Activated effector memory CD4-positive, alpha-beta T cell treated with anti-CD3 and anti-CD28 coated beads, Interleukin-2, amount 50 U/mL, for 16 hours (primary cell): ENCODE measurements around the gene UCK2.

Experiments
- DNase-seq: peaks from one replicate; pipeline ENCODE4 v3.0.0-alpha.2; 2020

UCK2 gene

GRCh38 chr1:165834881-165835280, 7.5 kb downstream of the UCK2 start:
- DNase-seq: no peak

- DNase-seq: no peak
These were observed 9.5 kb downstream of the UCK2 start for GRCh38 chr1:165836664-165837482.

- DNase-seq: no peak
These were observed 10.5 kb downstream of the UCK2 start for GRCh38 chr1:165837838-165838364.

GRCh38 chr1:165840423-165840822, 13.0 kb downstream of the UCK2 start:
- DNase-seq: no peak

- no peak for DNase-seq
These were observed 14.2 kb downstream of the UCK2 start for GRCh38 chr1:165841582-165842017.

- no peak for DNase-seq
These were observed 14.7 kb downstream of the UCK2 start for GRCh38 chr1:165842023-165842670.

GRCh38 chr1:165842671-165843129, 15.3 kb downstream of the UCK2 start:
- no peak for DNase-seq

GRCh38 chr1:165843304-165843703, 15.9 kb downstream of the UCK2 start:
- DNase-seq: no peak

- no peak for DNase-seq
These were observed 16.8 kb downstream of the UCK2 start for GRCh38 chr1:165844114-165844798.

GRCh38 chr1:165844933-165845332, 17.5 kb downstream of the UCK2 start:
- DNase-seq: no peak

- DNase-seq: no peak
These were observed 18.2 kb downstream of the UCK2 start for GRCh38 chr1:165845569-165845968.

GRCh38 chr1:165845992-165846748, 18.8 kb downstream of the UCK2 start:
- DNase-seq: no peak

- no peak for DNase-seq
These were observed 20.1 kb downstream of the UCK2 start for GRCh38 chr1:165847486-165847885.

- no peak for DNase-seq
These were observed 22.1 kb downstream of the UCK2 start for GRCh38 chr1:165849353-165850133.

GRCh38 chr1:165851034-165851658, 23.7 kb downstream of the UCK2 start:
- DNase-seq: no peak

GRCh38 chr1:165852871-165853270, 25.5 kb downstream of the UCK2 start:
- DNase-seq: no peak

- no peak for DNase-seq
These were observed 26.2 kb downstream of the UCK2 start for GRCh38 chr1:165853528-165854075.

GRCh38 chr1:165854101-165854845, 26.9 kb downstream of the UCK2 start:
- DNase-seq: no peak

- no peak for DNase-seq
These were observed 27.8 kb downstream of the UCK2 start for GRCh38 chr1:165855010-165855838.
